Endothelial cell of umbilical vein (primary cell): ENCODE data around the gene GGT5. TPM values are rescaled to one million over a fixed set of nuclear protein-coding genes. Genes with fewer than 3 reads are reported as not detected.

Experiments used
- BruUV-seq: library from RNA; stranded (reverse); fragments of 400-500 nt; replicated peaks from 2 replicates; lab custom pipeline; 2021; lab: Mats Ljungman, UMichigan
- CTCF ChIA-PET: fragments of 300-600, 350-600 bp; sonication (Branson Sonifier 250); formaldehyde crosslinking; loops from one replicate; lab custom pipeline; 2021; ENCODE audit warnings: antibody characterized with exemption, inconsistent platforms; lab: Charles Lee
- POLR2A ChIA-PET: fragments of 300-600, 350-600 bp; sonication (Branson Sonifier 250); formaldehyde crosslinking; loops from one replicate; lab custom pipeline; 2021; ENCODE audit warnings: antibody characterized with exemption, inconsistent platforms; lab: Charles Lee
- DNase-seq: peaks from one replicate; pipeline ENCODE4 v3.0.0-alpha.2; 2011; ENCODE audit warnings: low read depth, low spot score
- FAIRE-seq: peaks from 2 replicates; lab custom pipeline; 2011; peaks lifted over from hg19 to GRCh38; lab: Jason Lieb, UNC
- H2AFZ ChIP-seq: 2 replicates; pipeline ENCODE4 v1.6.0; 2012; ENCODE audit warnings: low read depth, low read length, control low read depth, inconsistent platforms
- H3K27ac ChIP-seq: 2 replicates; pipeline ENCODE4 v1.5.1; 2011; ENCODE audit warnings: low read depth, mild to moderate bottlenecking, control low read depth, low read length, moderate library complexity; ENCODE audit not compliant: insufficient read depth
- H3K27me3 ChIP-seq, 2 experiments: 2 replicates each; pipeline versions ENCODE4 v1.6.0 to v1.6.1; 2011; ENCODE audit warnings: low read length in 2 of 2, mixed read lengths in 1 of 2; ENCODE audit not compliant: control insufficient read depth in 2 of 2, insufficient read depth in 2 of 2
- H3K36me3 ChIP-seq, 2 experiments: 2 replicates in 1 of 2; 3 replicates in 1 of 2; pipeline ENCODE4 v1.5.1; 2011; ENCODE audit warnings: low read length in 2 of 2, mild to moderate bottlenecking in 1 of 2, moderate library complexity in 1 of 2; ENCODE audit not compliant: control insufficient read depth in 2 of 2, insufficient read depth in 2 of 2; ENCODE audit errors: extremely low read depth in 1 of 2
- H3K4me1 ChIP-seq: 3 replicates; pipeline ENCODE4 v1.5.1; 2011; ENCODE audit warnings: mild to moderate bottlenecking, low read length; ENCODE audit not compliant: control insufficient read depth, insufficient read depth; ENCODE audit errors: extremely low read depth
- H3K4me2 ChIP-seq: 2 replicates; pipeline ENCODE4 v1.6.1; 2011; ENCODE audit warnings: low read length, control low read depth, mixed read lengths; ENCODE audit not compliant: insufficient read depth
- H3K4me3 ChIP-seq, 3 experiments: fragments of 200-600 bp in 1 of 3; sonication (generic), shearing (Covaris generic) in 1 of 3; replicated peaks in 1 of 3; 2 replicates each; pipeline ENCODE4 v1.5.1; 2011 to 2016; ENCODE audit warnings: control low read depth in 3 of 3, low read length in 3 of 3, mild to moderate bottlenecking in 2 of 3, inconsistent platforms in 1 of 3, low read depth in 1 of 3, moderate library complexity in 1 of 3; ENCODE audit not compliant: insufficient read depth in 1 of 3
- H3K79me2 ChIP-seq: 2 replicates; pipeline ENCODE4 v1.6.0; 2012; ENCODE audit warnings: low read length, inconsistent platforms; ENCODE audit not compliant: control insufficient read depth, insufficient read depth
- H3K9ac ChIP-seq: replicated peaks from 2 replicates; pipeline ENCODE3; 2011; ENCODE audit warnings: low read length, control low read depth; ENCODE audit not compliant: insufficient read depth; ENCODE audit errors: extremely low read depth
- H3K9me1 ChIP-seq: replicated peaks from 3 replicates; pipeline ENCODE4 v1.6.0; 2011; ENCODE audit warnings: mild to moderate bottlenecking, low read length; ENCODE audit not compliant: control insufficient read depth, insufficient read depth; ENCODE audit errors: extremely low read depth
- H3K9me3 ChIP-seq: replicated peaks from 2 replicates; pipeline ENCODE4 v1.5.1; 2012; ENCODE audit warnings: low read length, inconsistent platforms; ENCODE audit not compliant: control insufficient read depth, insufficient read depth
- H4K20me1 ChIP-seq: replicated peaks from 2 replicates; pipeline ENCODE3; 2011; ENCODE audit warnings: mild to moderate bottlenecking, low read length; ENCODE audit not compliant: control insufficient read depth, insufficient read depth; ENCODE audit errors: extremely low read depth
- EZH2 ChIP-seq: IDR thresholded peaks from 2 replicates; pipeline ENCODE4 v1.6.1; 2012; ENCODE audit warnings: borderline replicate concordance, low read depth, mild to moderate bottlenecking, moderate library complexity, low read length, inconsistent platforms; ENCODE audit not compliant: severe bottlenecking
- GATA2 ChIP-seq: IDR thresholded peaks from 2 replicates; pipeline ENCODE4 v1.7.0; 2011; ENCODE audit warnings: low read depth, mild to moderate bottlenecking, moderate library complexity, mixed read lengths, low read length; ENCODE audit not compliant: insufficient read length, insufficient read depth
- MAX ChIP-seq: IDR thresholded peaks from 2 replicates; pipeline ENCODE4 v1.6.1; 2011; ENCODE audit not compliant: insufficient read depth, insufficient read length
- MYC ChIP-seq: IDR thresholded peaks from one replicate; pipeline ENCODE4 v1.6.1; 2011; ENCODE audit warnings: mild to moderate bottlenecking, low read depth, low read length
- POLR2AphosphoS5 ChIP-seq: IDR thresholded peaks from 2 replicates; pipeline ENCODE4 v1.6.1; 2012; ENCODE audit warnings: low read depth, mild to moderate bottlenecking, control low read depth, low read length, moderate library complexity; ENCODE audit not compliant: insufficient read depth
- dilution Hi-C: fragments of 300-500 bp; cut with MboI; formaldehyde crosslinking; loops from one replicate; pipeline ENCODE4 v1.15.0; 2019; ENCODE audit warnings: low sequenced_read_pairs; ENCODE audit not compliant: extremely low pct_ligation_motif_present
- intact Hi-C: fragments of 100-400 bp; cut with micrococcal nuclease; formaldehyde crosslinking; loops from one replicate; pipeline ENCODE4 v1.10.0; 2022
- polyA plus RNA-seq, 4 experiments: library from polyadenylated mRNA; depleted of rRNA in 3 of 4; stranded (reverse) in 3 of 4; unstranded in 1 of 4; fragments of >200 nt; gene quantifications; 2 replicates each; pipeline versions ENCODE4 v1.2.1 to v1.2.3, GENCODE V29; 2011 to 2012; ENCODE audit warnings: missing spikeins in 1 of 4
- total RNA-seq: library from RNA; stranded (reverse); gene quantifications from 2 replicates; pipeline ENCODE4 v1.2.3, GENCODE V29; 2021
- TF ChIP-seq, protein P1 (sequence below), 2 donors: IDR thresholded peaks; 1 replicate in 1 of 2; 2 replicates in 1 of 2; pipeline ENCODE4 v1.5.1; 2011; ENCODE audit warnings: low read length in 2 of 2, mild to moderate bottlenecking in 2 of 2, moderate library complexity in 2 of 2, control low read depth in 1 of 2, inconsistent platforms in 1 of 2, low read depth in 1 of 2; ENCODE audit not compliant: insufficient read depth in 1 of 2; ENCODE audit errors: extremely low read depth in 1 of 2

Gene GGT5
- total and polyA plus RNA-seq, 2 donors (not counting 3 experiments of a cell fraction or from before 2014, with no cell fraction given) = 45.9 to 293 TPM

GRCh38 chr22:24189249-24190158 lies 55.4 kb downstream of the GGT5 start:
- H3K9me3 ChIP-seq = no peaks in the 10 kb centered on the region
- H3K79me2 ChIP-seq = no peaks in the 10 kb centered on the region
- H3K36me3 ChIP-seq = no peaks in the 10 kb centered on the region
- no peak overlapping the region for H3K9ac ChIP-seq
- H3K4me3 ChIP-seq = no peak overlapping the region
- dilution Hi-C loops (no loop called here), intact Hi-C loops (loop anchor here (1.0 to 10.0 kb wide), 4 partner anchors 19 to 335 kb away; no protein-coding TSS in a partner anchor)
- FAIRE-seq (peak; percentile 77), DNase-seq (peak; percentile 61)
- no peaks in the 10 kb centered on the region for H3K9me1 ChIP-seq
- TF ChIP-seq, protein P1, sequence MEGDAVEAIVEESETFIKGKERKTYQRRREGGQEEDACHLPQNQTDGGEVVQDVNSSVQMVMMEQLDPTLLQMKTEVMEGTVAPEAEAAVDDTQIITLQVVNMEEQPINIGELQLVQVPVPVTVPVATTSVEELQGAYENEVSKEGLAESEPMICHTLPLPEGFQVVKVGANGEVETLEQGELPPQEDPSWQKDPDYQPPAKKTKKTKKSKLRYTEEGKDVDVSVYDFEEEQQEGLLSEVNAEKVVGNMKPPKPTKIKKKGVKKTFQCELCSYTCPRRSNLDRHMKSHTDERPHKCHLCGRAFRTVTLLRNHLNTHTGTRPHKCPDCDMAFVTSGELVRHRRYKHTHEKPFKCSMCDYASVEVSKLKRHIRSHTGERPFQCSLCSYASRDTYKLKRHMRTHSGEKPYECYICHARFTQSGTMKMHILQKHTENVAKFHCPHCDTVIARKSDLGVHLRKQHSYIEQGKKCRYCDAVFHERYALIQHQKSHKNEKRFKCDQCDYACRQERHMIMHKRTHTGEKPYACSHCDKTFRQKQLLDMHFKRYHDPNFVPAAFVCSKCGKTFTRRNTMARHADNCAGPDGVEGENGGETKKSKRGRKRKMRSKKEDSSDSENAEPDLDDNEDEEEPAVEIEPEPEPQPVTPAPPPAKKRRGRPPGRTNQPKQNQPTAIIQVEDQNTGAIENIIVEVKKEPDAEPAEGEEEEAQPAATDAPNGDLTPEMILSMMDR (IDR thresholded peaks at IDR 0.05; ENCODE audit: extremely low read depth in 1 of 2, insufficient read depth in 1 of 2, low read depth in 1 of 2, low read length in 2 of 2) = peak; percentile 90 to 94
- TF ChIP-seq POLR2AphosphoS5 (no peak), EZH2 (no peak), GATA2 (no peak), MAX (no peak), MYC (no peak)
- H3K27ac ChIP-seq = no peak overlapping the region
- no peaks in the 10 kb centered on the region for H3K27me3 ChIP-seq
- ChIA-PET POLR2A (interaction anchor here (0.9 kb wide), 2 partner anchors 51 to 58 kb away, joined by 3 to 4 read pairs; no protein-coding TSS in a partner anchor), CTCF (interaction anchor here (0.6 to 4.6 kb wide), 20 partner anchors 9 to 129 kb away, joined by 3 to 164 read pairs (median 5); partner anchors contain the start of gene GGT5)
- no peaks in the 10 kb centered on the region for H4K20me1 ChIP-seq
- H3K4me2 ChIP-seq = no peak overlapping the region
- H3K4me1 ChIP-seq = peaks cover 9% of the 10 kb centered on the region
- BruUV-seq = no TSS peak
- peak overlapping the region; percentile 85 for H2AFZ ChIP-seq
